Ovary (tissue), 3 donors: Measurements from ENCODE around the gene DHDH.

Experiments used
- CTCF ChIP-seq, 3 donors: fragments of 450-650 bp in 2 of 3; fragments of 200-600 bp in 1 of 3; IDR thresholded peaks; one replicate each; pipeline versions ENCODE4 v1.5.1 to v1.8.0; 2016 to 2022; ENCODE audit warnings: antibody characterized with exemption in 3 of 3, mild to moderate bottlenecking in 1 of 3
- EP300 ChIP-seq: sonication (generic); formaldehyde crosslinking; IDR thresholded peaks from one replicate; pipeline ENCODE4 v1.6.1; 2017; ENCODE audit warnings: antibody characterized with exemption
- POLR2A ChIP-seq: fragments of 450-650 bp; IDR thresholded peaks from one replicate; pipeline ENCODE4 v1.6.1; 2017; ENCODE audit warnings: antibody characterized with exemption, mild to moderate bottlenecking, moderate library complexity
- donor health status: DM: no; HTN: no; CAD: no.

DNA sequence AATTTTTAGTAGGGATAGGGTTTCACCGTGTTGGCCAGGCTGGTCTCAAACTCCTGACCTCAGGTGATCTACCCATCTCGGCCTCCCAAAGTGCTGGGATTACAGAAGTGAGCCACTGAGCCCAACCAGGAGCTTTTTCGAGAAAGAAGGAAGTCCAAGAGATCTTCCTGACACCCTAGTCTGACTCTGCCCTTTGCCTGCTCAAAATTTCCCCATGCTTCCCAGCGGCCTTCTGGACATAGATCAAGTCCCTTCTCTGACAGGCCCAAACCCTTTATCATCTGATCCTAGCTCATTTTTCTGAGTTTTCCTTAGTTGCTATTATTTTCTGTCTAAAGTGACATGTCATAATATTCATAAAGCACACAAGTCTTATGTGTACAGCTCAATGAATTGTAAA is 19.6 kb downstream of the DHDH start:
- TF ChIP-seq CTCF (IDR thresholded peaks at IDR 0.05) = no peak
- TF ChIP-seq EP300 = no peak
- TF ChIP-seq POLR2A = no peak
